Brain microvascular endothelial cell (primary cell): ENCODE measurements around the gene SH3D21.

Source experiments
- DNase-seq: peaks from one replicate; pipeline ENCODE4 v3.0.0-alpha.2; 2020
- H3K27ac ChIP-seq: fragments of 250-450 bp; sonication (Bioruptor Pico); 2 replicates; pipeline ENCODE4 v1.5.1; 2020; ENCODE audit warnings: mild to moderate bottlenecking, moderate library complexity
- H3K27me3 ChIP-seq: fragments of 250-450 bp; sonication (Bioruptor Pico); replicated peaks from 2 replicates; pipeline ENCODE4 v1.5.1; 2020; ENCODE audit warnings: mild to moderate bottlenecking
- H3K36me3 ChIP-seq: fragments of 250-450 bp; sonication (Bioruptor Pico); replicated peaks from 2 replicates; pipeline ENCODE4 v1.5.1; 2020; ENCODE audit warnings: mild to moderate bottlenecking
- H3K4me3 ChIP-seq: 2 replicates; pipeline ENCODE4 v1.5.1; 2011; ENCODE audit warnings: low read depth, mild to moderate bottlenecking, control low read depth, low read length, moderate library complexity
- in situ Hi-C: cut with HindIII; loops from 2 replicates; pipeline ENCODE4 v1.10.0; 2017; ENCODE audit warnings: low sequenced_read_pairs, low pct_ligation_motif_present
- TF ChIP-seq, protein P1 (sequence below): IDR thresholded peaks from 2 replicates; pipeline ENCODE4 v1.5.1; 2011; ENCODE audit warnings: low read depth, mild to moderate bottlenecking, moderate library complexity, low read length, control low read depth, inconsistent platforms; ENCODE audit errors: missing control alignments

SH3D21 gene

GRCh38 chr1:36303244-36303643 is 2.9 kb upstream of the SH3D21 start:
- H3K27ac ChIP-seq = no peak overlapping the region
- in situ Hi-C loops = no loop called here
- TF ChIP-seq, protein P1, sequence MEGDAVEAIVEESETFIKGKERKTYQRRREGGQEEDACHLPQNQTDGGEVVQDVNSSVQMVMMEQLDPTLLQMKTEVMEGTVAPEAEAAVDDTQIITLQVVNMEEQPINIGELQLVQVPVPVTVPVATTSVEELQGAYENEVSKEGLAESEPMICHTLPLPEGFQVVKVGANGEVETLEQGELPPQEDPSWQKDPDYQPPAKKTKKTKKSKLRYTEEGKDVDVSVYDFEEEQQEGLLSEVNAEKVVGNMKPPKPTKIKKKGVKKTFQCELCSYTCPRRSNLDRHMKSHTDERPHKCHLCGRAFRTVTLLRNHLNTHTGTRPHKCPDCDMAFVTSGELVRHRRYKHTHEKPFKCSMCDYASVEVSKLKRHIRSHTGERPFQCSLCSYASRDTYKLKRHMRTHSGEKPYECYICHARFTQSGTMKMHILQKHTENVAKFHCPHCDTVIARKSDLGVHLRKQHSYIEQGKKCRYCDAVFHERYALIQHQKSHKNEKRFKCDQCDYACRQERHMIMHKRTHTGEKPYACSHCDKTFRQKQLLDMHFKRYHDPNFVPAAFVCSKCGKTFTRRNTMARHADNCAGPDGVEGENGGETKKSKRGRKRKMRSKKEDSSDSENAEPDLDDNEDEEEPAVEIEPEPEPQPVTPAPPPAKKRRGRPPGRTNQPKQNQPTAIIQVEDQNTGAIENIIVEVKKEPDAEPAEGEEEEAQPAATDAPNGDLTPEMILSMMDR = no peak
- peaks cover 42% of the 10 kb centered on the region for H3K36me3 ChIP-seq
- H3K4me3 ChIP-seq = no peak overlapping the region
- H3K27me3 ChIP-seq = no peaks in the 10 kb centered on the region
- no peak for DNase-seq

DNA sequence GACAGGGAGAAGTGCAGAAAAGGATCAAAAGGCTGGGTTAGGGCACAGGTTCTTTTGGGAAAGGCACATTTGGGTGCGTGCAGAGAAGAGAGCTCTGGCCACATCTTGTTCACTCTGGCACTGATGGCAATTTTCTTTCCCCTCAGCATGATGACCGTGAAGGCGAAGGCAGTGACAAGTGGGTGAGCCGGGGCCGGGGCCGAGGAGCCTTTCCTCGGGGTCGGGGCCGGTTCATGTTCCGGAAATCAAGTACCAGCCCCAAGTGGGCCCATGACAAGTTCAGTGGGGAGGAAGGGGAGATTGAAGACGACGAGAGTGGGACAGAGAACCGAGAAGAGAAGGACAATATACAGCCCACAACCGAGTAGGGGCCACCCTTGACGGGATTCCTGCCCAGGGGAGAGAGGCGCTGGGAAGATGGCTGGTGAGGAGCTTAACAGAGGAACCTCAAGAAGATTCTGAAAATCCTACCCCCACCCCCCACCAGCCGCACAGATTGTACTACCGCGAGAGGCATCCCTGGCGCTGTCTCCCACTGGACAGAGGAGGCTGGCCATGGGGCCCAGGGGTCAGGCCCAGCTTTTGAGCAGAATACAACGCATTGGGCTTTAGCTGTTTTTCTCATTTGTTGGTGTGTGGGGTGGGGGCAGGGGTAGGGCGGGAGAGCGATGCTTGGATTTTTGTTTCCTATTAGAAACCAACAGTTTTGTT is 2.4 kb upstream of the SH3D21 start:
- Histone ChIP-seq H3K36me3 (peaks cover 41% of the 10 kb centered on the region), H3K27ac (no peak overlapping the region), H3K27me3 (no peaks in the 10 kb centered on the region), H3K4me3 (no peak overlapping the region)
- in situ Hi-C loops = no loop called here
- no peak for DNase-seq
- TF ChIP-seq, protein P1 = no peak

GRCh38 chr1:36304521-36304920 is 1.6 kb upstream of the SH3D21 start:
- no peak for DNase-seq
- Histone ChIP-seq H3K27me3 (no peaks in the 10 kb centered on the region), H3K36me3 (peaks cover 40% of the 10 kb centered on the region), H3K27ac (no peak overlapping the region), H3K4me3 (no peak overlapping the region)
- TF ChIP-seq, protein P1 = no peak
- in situ Hi-C loops = no loop called here

DNA sequence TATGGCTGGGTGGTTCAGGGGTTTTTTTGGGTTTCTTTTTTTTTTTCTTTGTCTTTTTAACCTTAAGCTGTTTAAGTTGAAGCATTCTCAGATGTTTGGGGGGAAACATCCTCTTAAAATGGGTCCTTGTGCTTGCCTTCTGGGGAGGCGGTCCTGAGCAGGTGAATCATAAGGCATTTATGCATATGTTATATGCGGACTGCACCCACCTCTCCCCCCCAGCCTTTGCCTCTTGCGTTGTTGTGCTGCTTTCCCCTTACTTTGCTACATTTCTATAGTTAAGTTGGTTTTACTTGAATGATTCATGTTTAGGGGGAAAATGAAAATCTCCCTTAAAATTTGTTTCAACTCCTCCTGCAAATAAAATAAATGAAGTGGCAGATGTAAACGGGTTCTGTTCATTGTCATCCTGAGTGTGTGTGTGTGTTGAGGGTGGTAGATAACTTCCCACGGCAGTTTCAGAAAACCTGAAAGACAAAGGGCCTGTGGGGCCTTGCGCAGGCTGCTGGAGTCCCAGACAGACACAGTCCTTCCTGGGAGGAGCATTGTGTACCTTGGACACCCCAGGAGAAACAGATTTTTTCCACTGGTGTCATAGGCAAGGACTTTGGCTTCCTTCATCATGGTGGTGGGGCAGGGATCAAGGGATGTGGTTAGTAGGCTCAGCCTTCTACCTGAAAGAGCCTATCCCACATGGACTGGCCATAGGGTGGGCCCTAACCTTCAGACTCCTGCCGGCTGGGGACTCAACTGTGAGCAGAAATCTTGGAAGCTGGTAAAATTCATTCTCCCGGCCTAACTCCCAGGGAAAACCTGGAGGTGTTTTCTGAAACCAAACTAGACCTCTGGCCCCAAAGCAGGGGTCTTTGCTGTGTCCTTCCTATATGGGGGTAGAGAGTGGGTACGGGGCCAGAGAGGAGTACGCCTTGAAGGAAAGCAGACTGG is 926 bp upstream of the SH3D21 start:
- no peak overlapping the region for H3K27ac ChIP-seq
- DNase-seq = no peak
- no peaks in the 10 kb centered on the region for H3K27me3 ChIP-seq
- no peak overlapping the region for H3K4me3 ChIP-seq
- TF ChIP-seq, protein P1 = no peak
- in situ Hi-C loops = no loop called here
- H3K36me3 ChIP-seq = peaks cover 43% of the 10 kb centered on the region

DNA sequence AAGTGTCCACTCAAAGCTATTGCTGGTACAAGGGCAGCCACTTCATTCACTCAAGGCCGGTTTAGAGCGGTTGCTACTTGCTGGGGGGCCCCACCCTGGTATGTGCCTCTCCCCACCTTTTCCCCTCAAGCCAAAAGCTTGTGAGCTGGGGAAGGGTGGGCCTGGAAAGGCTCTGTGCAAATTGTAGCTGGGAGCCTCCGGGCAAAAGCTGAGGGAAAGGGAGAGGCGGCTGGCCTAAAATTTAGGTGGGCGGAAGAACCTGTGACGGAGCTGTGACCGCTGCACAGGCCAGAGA is 306 bp upstream of the SH3D21 start:
- no peak overlapping the region for H3K4me3 ChIP-seq
- no peaks in the 10 kb centered on the region for H3K27me3 ChIP-seq
- no peak overlapping the region for H3K27ac ChIP-seq
- DNase-seq = no peak
- in situ Hi-C loops = no loop called here
- TF ChIP-seq, protein P1 = no peak
- peaks cover 38% of the 10 kb centered on the region for H3K36me3 ChIP-seq
